ENCODE results near the gene MSMO1. TPM values are rescaled to one million over a fixed set of nuclear protein-coding genes. Genes with fewer than 3 reads are reported as not detected.

The MSMO1 gene
- total RNA-seq, 1 experiment from 2014 or later: 74.1 TPM

DNA sequence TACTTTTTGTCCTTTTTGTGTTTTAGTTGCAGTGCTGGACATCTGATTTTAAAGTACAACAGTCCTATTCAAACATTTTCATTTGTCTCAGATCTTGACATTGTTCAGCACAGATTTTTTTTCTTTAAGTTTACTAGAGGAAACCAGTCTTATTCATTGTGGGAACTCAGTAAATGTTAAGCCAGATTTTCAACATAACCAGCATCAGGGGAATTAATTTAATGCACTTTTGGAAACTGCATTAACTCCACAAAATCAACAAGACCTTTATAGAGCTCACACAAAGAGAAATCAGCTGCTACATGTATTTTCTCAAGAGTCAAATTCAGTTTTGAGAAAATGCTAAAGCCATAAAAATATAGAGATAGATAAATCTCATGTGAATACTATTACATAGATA lies 61.3 kb downstream of the MSMO1 start:
- no peak for DNase-seq (ENCODE audit: low read depth)

Other genes starting within 250 kb of the MSMO1 start
- gene TMEM192, start 214.8 kb upstream of the MSMO1 start, total RNA-seq (2014; rRNA removed): 12.5 and 14.9 TPM in 2 replicates
- gene KLHL2, start 120.1 kb upstream of the MSMO1 start, total RNA-seq (2014; rRNA removed): 22.2 and 25.6 TPM in 2 replicates
- 2.3 and 3.6 TPM in 2 replicates for gene CPE, start 51.3 kb downstream of the MSMO1 start, total RNA-seq (2014; rRNA removed)